Measurements from ENCODE around the gene TRIM34.
"Not testable (repeated sequence)": the region's sequence is repeated elsewhere in the genome, so short reads cannot be mapped to it uniquely, and the experiment has no call there.

TRIM34 gene, protein sequence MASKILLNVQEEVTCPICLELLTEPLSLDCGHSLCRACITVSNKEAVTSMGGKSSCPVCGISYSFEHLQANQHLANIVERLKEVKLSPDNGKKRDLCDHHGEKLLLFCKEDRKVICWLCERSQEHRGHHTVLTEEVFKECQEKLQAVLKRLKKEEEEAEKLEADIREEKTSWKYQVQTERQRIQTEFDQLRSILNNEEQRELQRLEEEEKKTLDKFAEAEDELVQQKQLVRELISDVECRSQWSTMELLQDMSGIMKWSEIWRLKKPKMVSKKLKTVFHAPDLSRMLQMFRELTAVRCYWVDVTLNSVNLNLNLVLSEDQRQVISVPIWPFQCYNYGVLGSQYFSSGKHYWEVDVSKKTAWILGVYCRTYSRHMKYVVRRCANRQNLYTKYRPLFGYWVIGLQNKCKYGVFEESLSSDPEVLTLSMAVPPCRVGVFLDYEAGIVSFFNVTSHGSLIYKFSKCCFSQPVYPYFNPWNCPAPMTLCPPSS

DNA sequence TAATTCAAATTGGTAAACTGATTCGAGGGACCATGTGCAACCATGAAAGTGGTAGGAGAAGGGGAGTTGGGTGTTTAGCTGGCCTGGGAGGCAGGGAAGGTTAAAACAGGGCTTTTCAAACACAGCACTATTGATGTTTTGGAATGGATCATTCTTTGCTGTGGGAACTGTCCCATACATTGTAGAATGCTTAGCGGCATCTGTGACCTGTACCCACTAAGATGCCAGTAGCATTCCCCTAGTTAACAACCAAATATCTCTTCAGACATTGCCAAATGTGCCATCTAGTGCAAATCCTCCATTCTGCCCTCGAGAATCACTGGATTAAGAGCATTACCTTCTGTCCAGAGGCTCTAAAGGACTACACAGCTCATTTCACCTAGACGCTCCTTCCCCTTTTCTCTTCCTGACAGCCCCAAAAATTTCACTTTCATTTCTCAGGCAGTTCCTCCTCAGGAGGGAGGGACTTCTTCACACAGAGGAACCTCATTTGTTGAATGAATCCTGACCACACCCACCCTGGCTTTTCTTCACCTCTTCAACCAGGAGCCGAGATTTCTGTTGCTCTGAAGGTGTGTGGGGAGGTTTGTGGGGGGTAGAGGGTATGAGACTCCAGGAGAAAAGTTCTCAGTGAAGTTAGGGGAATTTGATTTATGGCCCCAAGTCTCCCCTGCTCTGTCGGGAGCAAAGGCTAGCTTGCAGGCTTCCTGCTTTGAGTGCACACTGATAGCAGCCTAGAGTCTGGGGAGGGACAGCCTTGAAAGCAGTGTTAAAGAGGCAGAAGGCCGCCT is at the start of gene TRIM34:
TSS of gene TRIM34 (plus strand) at position 513 of the 791 bp plus-strand sequence. CDS start 7,331 bp downstream, outside the sequence.
- peaks cover 16% of the 10 kb centered on the region for H3K36me3 Mint-ChIP-seq (ENCODE audit: low read depth)
- H3K27ac Mint-ChIP-seq: peak within 1 kb of the TSS; percentile 92
- H3K4me3 Mint-ChIP-seq: peak within 1 kb of the TSS; percentile 86
- peaks cover 42% of the 10 kb centered on the region for H3K4me1 Mint-ChIP-seq (ENCODE audit: low read depth)
- no peaks in the 10 kb centered on the region for H3K9me3 Mint-ChIP-seq
- no peaks in the 10 kb centered on the region for H3K27me3 Mint-ChIP-seq
- intact Hi-C loops (cut with micrococcal nuclease): loop anchor here (5.0 kb wide), 1 partner anchor 63 kb away; the partner anchor contains the start of genes TRIM22 and TRIM5

DNA sequence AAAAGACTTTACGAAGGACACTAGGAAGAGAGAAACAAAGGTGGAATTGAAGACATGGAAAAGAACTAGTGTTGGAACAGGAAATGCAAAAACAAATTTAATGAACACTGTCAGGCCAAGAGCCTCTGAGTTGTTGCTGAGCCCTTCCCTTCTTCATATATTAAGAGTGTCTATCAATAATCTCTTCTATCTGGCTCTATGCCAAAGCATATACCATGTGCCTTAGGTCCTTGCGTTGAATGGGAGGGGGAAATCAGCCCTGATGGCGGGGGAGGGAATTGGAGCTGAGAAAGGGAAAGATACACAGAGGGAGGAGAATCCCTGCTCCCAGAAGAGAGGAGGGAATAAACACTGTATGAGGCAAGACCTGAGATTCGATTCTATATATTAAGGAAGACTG is 49.6 kb upstream of the TRIM34 start:
- Mint-ChIP-seq H3K9me3 (no peaks in the 10 kb centered on the region), H3K4me3 (no peak overlapping the region), H3K4me1 (ENCODE audit: low read depth) (no peaks in the 10 kb centered on the region), H3K36me3 (ENCODE audit: low read depth) (no peaks in the 10 kb centered on the region), H3K27me3 (no peaks in the 10 kb centered on the region), H3K27ac (no peak overlapping the region)
- intact Hi-C loops (cut with micrococcal nuclease): no loop called here

DNA sequence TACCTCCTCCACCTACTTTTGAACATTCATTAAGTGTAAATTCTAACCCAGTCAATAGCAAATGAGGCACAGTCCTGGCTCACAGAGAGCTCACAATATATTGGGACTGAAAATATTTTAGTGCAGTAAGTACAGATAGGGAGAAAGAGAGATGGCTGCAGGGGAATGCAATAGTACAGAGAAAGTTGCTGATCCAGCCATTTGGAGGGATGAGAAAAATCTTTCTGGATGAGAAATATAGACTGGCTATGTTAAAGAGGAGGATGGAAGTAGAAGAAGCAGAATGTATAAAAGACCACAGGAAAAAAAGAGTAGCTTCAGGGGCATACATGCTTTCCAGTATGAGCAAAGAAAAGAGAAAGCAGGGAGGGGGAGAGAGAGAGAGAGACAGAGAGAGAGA is 47.7 kb upstream of the TRIM34 start:
- Mint-ChIP-seq H3K36me3 (ENCODE audit: low read depth) (no peaks in the 10 kb centered on the region), H3K4me3 (no peak overlapping the region), H3K27me3 (no peaks in the 10 kb centered on the region), H3K9me3 (no peaks in the 10 kb centered on the region), H3K27ac (no peak overlapping the region), H3K4me1 (ENCODE audit: low read depth) (no peaks in the 10 kb centered on the region)
- intact Hi-C loops (cut with micrococcal nuclease): no loop called here

DNA sequence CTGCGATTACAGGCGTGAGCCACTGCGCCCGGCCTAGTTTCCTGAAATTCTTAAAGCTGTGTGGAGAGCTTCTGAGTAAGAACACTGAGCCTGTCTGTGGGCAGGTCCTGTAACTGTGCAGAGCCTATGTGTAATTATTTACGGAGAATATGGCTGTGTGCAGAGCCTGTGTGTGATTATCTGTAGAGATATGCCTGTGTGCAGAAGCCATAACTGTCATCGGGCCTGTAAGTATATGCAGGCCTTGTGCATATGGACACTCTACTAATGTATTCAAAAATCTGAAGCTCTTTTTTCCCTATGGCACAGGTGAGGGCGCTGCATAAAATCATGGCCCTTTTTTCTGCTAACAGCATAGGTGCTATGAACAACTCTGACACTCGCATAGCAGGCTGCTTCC is 44.2 kb upstream of the TRIM34 start, which contains the start of gene OR52B6:
TSS of gene OR52B6 (plus strand) at position 301 of the 400 bp plus-strand sequence. CDS start at position 301, 0 bp downstream.
- H3K9me3 Mint-ChIP-seq: no peaks in the 10 kb centered on the region
- H3K4me1 Mint-ChIP-seq (ENCODE audit: low read depth): no peaks in the 10 kb centered on the region
- H3K27ac Mint-ChIP-seq: no peak within 1 kb of the TSS
- H3K4me3 Mint-ChIP-seq: no peak within 1 kb of the TSS
- no peaks in the 10 kb centered on the region for H3K36me3 Mint-ChIP-seq (ENCODE audit: low read depth)
- intact Hi-C loops (cut with micrococcal nuclease): no loop called here
- no peaks in the 10 kb centered on the region for H3K27me3 Mint-ChIP-seq

DNA sequence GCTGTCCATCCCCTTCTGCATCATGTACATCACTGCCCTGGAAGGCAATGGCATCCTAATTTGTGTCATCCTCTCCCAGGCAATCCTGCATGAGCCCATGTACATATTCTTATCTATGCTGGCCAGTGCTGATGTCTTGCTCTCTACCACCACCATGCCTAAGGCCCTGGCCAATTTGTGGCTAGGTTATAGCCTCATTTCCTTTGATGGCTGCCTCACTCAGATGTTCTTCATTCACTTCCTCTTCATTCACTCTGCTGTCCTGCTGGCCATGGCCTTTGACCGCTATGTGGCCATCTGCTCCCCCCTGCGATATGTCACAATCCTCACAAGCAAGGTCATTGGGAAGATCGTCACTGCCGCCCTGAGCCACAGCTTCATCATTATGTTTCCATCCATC is 43.8 kb upstream of the TRIM34 start:
- Mint-ChIP-seq H3K36me3 (ENCODE audit: low read depth) (no peaks in the 10 kb centered on the region), H3K9me3 (no peaks in the 10 kb centered on the region), H3K27ac (no peak overlapping the region), H3K4me3 (no peak overlapping the region), H3K4me1 (ENCODE audit: low read depth) (no peaks in the 10 kb centered on the region), H3K27me3 (no peaks in the 10 kb centered on the region)
- intact Hi-C loops (cut with micrococcal nuclease): no loop called here

DNA sequence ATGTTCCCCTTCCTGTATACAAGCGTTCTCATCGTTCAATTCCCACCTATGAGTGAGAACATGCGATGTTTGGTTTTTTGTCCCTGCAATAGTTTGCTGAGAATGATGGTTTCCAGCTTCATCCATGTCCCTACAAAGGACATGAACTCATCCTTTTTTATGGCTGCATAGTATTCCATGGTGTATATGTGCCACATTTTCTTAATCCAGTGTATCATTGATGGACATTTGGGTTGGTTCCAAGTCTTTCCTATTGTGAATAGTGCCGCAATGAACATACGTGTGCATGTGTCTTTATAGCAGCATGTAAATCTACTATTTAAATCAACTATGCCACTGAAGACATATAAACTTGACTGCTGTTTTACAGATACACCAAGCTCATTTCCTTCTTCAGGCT is 40.3 kb upstream of the TRIM34 start:
- H3K4me1 Mint-ChIP-seq (ENCODE audit: low read depth); H3K4me3 Mint-ChIP-seq; H3K27me3 Mint-ChIP-seq; intact Hi-C loops (cut with micrococcal nuclease); H3K27ac Mint-ChIP-seq; H3K9me3 Mint-ChIP-seq; H3K36me3 Mint-ChIP-seq (ENCODE audit: low read depth): not testable (repeated sequence)

DNA sequence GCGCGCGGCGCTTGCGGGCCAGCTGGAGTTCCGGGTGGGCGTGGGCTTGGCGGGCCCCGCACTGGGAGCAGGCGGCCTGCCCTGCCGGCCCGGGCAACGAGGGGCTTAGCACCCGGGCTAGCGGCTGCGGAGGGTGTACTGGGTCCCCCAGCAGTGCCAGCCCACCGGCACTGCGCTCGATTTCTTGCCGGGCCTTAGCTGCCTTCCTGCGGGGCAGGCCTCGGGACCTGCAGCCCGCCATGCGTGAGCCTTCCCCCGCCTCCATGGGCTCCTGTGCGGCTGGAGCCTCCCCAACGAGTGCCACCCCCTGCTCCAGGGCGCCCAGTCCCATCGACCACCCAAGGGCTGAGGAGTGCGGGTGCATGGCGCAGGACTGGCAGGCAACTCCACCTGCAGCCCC is 34.9 kb upstream of the TRIM34 start:
- peaks cover 11% of the 10 kb centered on the region for H3K9me3 Mint-ChIP-seq
- H3K36me3 Mint-ChIP-seq (ENCODE audit: low read depth); H3K4me1 Mint-ChIP-seq (ENCODE audit: low read depth); H3K4me3 Mint-ChIP-seq; H3K27me3 Mint-ChIP-seq; H3K27ac Mint-ChIP-seq: not testable (repeated sequence)
- intact Hi-C loops (cut with micrococcal nuclease): loop anchor here (10.0 kb wide), 1 partner anchor 305 kb away; the partner anchor contains the start of gene OR52E5

DNA sequence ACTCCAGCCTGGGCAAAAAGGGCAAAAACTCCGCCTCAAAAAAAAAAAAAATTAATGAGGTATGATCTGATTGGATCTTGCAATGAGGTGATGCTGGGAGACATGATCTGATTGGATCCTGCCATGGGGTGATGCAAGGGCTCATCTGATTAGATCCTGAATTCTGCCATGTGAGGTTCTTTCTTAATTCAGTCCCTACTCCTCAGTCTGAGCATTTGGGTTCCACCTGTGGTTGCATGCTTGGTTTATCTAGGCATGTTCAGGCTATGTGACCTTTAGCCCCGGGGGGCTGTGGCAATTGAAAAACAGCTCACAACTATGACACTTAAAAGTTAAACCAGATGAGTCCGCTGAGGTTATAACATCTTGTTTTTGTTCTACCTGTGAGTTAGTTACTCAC is 33.2 kb upstream of the TRIM34 start:
- peaks cover 10% of the 10 kb centered on the region for H3K4me1 Mint-ChIP-seq (ENCODE audit: low read depth)
- intact Hi-C loops (cut with micrococcal nuclease): loop anchor here (10.0 kb wide), 1 partner anchor 303 kb away; the partner anchor contains the start of gene OR52E5
- no peaks in the 10 kb centered on the region for H3K36me3 Mint-ChIP-seq (ENCODE audit: low read depth)
- no peak overlapping the region for H3K4me3 Mint-ChIP-seq
- H3K9me3 Mint-ChIP-seq: peaks cover 11% of the 10 kb centered on the region
- H3K27me3 Mint-ChIP-seq: peaks cover 2% of the 10 kb centered on the region
- H3K27ac Mint-ChIP-seq: no peak overlapping the region

DNA sequence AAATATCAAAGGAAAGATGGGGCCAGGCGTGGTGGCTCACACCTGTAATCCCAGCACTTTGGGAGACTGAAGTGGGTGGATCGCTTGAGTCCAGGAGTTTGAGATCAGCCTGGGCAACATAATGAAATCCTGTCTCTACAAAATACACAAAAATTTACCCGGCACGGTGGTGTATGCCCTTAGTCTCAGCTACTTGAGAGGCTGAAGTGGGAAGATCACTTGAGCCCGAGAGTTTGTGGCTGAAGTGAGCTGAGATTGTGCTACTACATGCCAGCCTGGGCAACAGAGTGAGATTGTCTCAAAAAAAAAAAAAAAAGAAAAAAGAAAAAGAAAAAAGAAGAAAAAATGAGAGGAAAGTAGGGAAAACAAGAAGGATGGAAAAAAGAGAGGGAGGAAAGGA is 32.2 kb upstream of the TRIM34 start:
- peaks cover 2% of the 10 kb centered on the region for H3K27me3 Mint-ChIP-seq
- H3K4me3 Mint-ChIP-seq: no peak overlapping the region
- no peaks in the 10 kb centered on the region for H3K36me3 Mint-ChIP-seq (ENCODE audit: low read depth)
- intact Hi-C loops (cut with micrococcal nuclease): loop anchor here (10.0 kb wide), 1 partner anchor 302 kb away; the partner anchor contains the start of gene OR52E5
- H3K9me3 Mint-ChIP-seq: peaks cover 11% of the 10 kb centered on the region
- H3K27ac Mint-ChIP-seq: no peak overlapping the region
- H3K4me1 Mint-ChIP-seq (ENCODE audit: low read depth): peaks cover 14% of the 10 kb centered on the region

DNA sequence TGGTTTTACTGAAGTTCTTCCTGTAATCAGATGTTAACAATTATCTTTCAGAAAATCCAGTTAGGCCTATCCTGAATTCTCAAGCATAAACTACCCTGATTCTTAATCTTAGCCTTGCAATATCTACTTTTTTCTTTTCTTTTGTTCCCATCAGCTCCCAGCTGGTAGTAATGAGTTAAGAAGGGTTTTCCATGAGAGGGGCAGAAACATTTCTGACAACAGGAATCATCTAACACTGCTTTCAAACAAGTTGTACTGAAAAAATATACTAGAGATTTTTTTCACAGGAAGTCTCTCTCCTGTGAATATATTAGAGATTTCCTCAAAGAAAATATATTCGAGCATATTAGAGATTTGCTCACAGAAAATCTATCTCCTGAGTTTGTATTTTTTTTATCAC is 31.7 kb upstream of the TRIM34 start:
- intact Hi-C loops (cut with micrococcal nuclease): loop anchor here (10.0 kb wide), 1 partner anchor 302 kb away; the partner anchor contains the start of gene OR52E5

DNA sequence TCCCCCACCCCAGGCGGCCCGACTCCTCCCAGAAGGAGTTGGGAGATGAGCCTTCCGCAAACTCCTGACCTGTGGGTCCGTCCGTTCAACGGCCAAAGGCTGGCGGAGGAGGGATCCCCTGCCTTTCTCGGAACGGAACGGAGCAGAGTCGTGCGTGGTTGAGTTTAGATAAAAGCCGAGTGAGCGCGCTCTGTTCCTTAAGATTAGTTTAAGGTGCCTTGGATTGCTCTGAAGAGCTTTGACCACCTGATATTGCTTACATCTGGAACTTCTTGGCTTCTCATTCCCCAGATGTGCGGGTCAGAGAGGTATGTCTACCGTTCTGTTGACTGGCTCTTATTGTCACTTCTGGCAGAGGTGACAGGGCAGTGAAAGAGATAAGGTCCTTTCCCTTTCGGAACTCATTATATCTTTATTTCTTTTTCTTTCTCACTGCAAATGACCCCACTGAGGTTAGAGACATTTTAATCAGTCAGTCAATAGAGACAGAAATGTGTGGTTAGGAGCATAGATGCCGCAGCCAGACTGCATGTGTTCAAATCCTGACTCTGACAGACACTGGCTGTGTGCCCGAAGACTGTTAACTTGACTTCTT is 28.1 kb upstream of the TRIM34 start, which contains the start of gene TRIM6:
TSS of gene TRIM6 (plus strand) at position 31 of the 595 bp plus-strand sequence. CDS start at position 292, 261 bp downstream.
- intact Hi-C loops (cut with micrococcal nuclease): loop anchor here (10.0 kb wide), 1 partner anchor 298 kb away; the partner anchor contains the start of gene OR52E5
- H3K4me1 Mint-ChIP-seq (ENCODE audit: low read depth): peaks cover 14% of the 10 kb centered on the region
- H3K9me3 Mint-ChIP-seq: no peaks in the 10 kb centered on the region
- H3K36me3 Mint-ChIP-seq (ENCODE audit: low read depth): no peaks in the 10 kb centered on the region
- peak within 1 kb of the TSS; percentile 62 for H3K27ac Mint-ChIP-seq
- H3K4me3 Mint-ChIP-seq: peak within 1 kb of the TSS; percentile 71
- peaks cover 2% of the 10 kb centered on the region for H3K27me3 Mint-ChIP-seq

More for the DNA sequence above, 31.7 kb upstream of the TRIM34 start:
- peaks cover 2% of the 10 kb centered on the region for H3K27me3 Mint-ChIP-seq
- H3K4me1 Mint-ChIP-seq (ENCODE audit: low read depth): peaks cover 14% of the 10 kb centered on the region
- no peaks in the 10 kb centered on the region for H3K36me3 Mint-ChIP-seq (ENCODE audit: low read depth)
- H3K27ac Mint-ChIP-seq: no peak overlapping the region
- peaks cover 11% of the 10 kb centered on the region for H3K9me3 Mint-ChIP-seq
- no peak overlapping the region for H3K4me3 Mint-ChIP-seq

DNA sequence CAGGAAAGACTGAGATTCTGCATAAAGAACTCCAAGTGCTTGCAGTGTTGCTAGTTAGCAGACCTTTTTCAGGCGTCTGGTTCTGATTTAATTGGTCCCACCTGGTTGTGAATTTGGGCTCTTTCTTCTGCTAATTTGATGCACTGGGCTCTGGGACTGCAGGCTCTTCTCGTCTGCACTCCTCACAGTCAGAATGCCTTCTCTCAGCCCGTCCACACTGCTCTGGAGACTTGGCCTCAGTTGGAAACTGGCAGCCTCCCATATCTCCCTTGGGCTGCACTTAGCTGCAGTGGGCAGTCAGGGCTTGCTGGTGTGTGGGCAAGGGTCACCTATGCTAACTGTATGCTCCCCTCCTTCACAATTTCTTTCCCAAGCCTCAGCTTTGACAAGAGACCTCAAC is 26.8 kb upstream of the TRIM34 start:
- peaks cover 14% of the 10 kb centered on the region for H3K4me1 Mint-ChIP-seq (ENCODE audit: low read depth)
- H3K27me3 Mint-ChIP-seq: peaks cover 2% of the 10 kb centered on the region
- H3K36me3 Mint-ChIP-seq (ENCODE audit: low read depth): no peaks in the 10 kb centered on the region
- H3K9me3 Mint-ChIP-seq: no peaks in the 10 kb centered on the region
- no peak overlapping the region for H3K4me3 Mint-ChIP-seq
- no peak overlapping the region for H3K27ac Mint-ChIP-seq
- intact Hi-C loops (cut with micrococcal nuclease): loop anchor here (10.0 kb wide), 1 partner anchor 297 kb away; the partner anchor contains the start of gene OR52E5

DNA sequence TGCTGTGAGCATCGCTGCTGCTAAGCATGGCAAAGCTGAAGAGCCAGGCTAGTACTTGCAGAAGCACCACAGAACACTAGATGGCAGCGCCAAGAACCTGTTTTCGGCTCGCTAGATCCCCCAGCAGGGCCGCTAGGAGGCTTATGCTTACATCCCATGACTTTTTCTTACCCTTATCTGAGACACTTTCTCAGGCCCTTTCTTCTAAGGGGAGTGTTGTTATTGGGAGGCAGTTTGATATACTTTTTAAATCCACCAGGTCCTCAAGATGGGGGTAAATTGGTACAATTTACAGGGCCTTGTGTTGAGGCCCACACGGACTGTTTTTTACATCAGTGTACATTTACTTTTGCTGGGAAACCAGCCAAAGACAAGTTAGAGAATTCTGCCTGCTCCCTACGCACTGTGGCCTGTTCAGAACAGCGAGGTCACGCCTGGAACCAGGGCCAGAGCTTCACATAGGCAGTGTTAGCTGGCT is 24.4 kb upstream of the TRIM34 start:
- H3K27ac Mint-ChIP-seq: no peak overlapping the region
- intact Hi-C loops (cut with micrococcal nuclease): loop anchor here (1.0 kb wide), 1 partner anchor 208 kb away; the partner anchor contains the start of gene OR52N2
- H3K9me3 Mint-ChIP-seq: no peaks in the 10 kb centered on the region
- peaks cover 2% of the 10 kb centered on the region for H3K27me3 Mint-ChIP-seq
- H3K4me1 Mint-ChIP-seq (ENCODE audit: low read depth): peaks cover 14% of the 10 kb centered on the region
- no peaks in the 10 kb centered on the region for H3K36me3 Mint-ChIP-seq (ENCODE audit: low read depth)
- no peak overlapping the region for H3K4me3 Mint-ChIP-seq

Measured in dendritic cell treated with granulocyte-macrophage colony-stimulating factor and Interleukin-4, amounts not matched to agents 40 ng/mL and 50 ng/mL, for 4 days (primary cell).